ENCODE measurements around the gene CTSS.

DNA sequence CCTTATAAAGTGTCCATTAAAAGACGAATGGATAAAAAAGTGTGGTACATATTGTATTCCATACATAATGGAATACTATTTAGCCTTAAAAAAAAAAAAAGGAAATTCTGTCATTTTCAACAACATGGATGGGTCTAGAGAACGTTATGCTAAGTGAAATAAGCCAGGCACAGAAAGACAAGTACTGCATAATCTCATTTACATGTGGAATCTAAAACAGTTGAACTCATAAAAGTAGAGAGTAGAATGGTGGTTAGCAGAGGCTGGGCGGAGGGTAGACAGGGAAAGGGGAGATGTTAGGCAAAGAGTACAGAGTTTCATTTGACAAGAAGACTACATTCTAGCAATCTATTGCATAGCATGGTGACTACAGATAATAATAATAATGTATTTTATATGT is 2.6 kb downstream of the CTSS start:
- TF ChIP-seq GATA2 (IDR thresholded peaks at IDR 0.05; ENCODE audit: low read depth, low read length) (no peak), GATA3 (IDR thresholded peaks at IDR 0.05; ENCODE audit: low read depth, low read length) (no peak)
